Mammary epithelial cell (primary cell): ENCODE measurements around the gene FBLIM1.

ENCODE experiments used
- CTCF ChIP-seq, 2 donors: IDR thresholded peaks in 1 of 2; conservative IDR thresholded peaks in 1 of 2; 2 replicates each; pipeline ENCODE4 v1.5.1; 2011 to 2012; ENCODE audit warnings: inconsistent platforms in 2 of 2, low read length in 2 of 2, mild to moderate bottlenecking in 2 of 2, control low read depth in 1 of 2, low read depth in 1 of 2; ENCODE audit not compliant: insufficient read depth in 1 of 2; ENCODE audit errors: extremely low read depth in 1 of 2
- EZH2 ChIP-seq: IDR thresholded peaks from 2 replicates; pipeline ENCODE4 v1.6.1; 2012; ENCODE audit warnings: low read length, inconsistent platforms, borderline replicate concordance

- no peak for TF ChIP-seq CTCF (conservative IDR thresholded peaks at IDR 0.05 in 1 of 2, IDR thresholded peaks at IDR 0.05 in 1 of 2; ENCODE audit: extremely low read depth in 1 of 2, insufficient read depth in 1 of 2, low read depth in 1 of 2, low read length in 2 of 2)
- TF ChIP-seq EZH2: no peak
These were observed 40.4 kb upstream of the FBLIM1 start for GRCh38 chr1:15718199-15718601.
